GM06990 (cell line): ENCODE results near the gene MAP4K1.

Experiments
- DNase-seq: peaks from one replicate; pipeline ENCODE4 v3.0.0-alpha.2; 2011; ENCODE audit not compliant: insufficient read length; ENCODE audit errors: extremely low read depth
- H3K27me3 ChIP-seq: replicated peaks from 2 replicates; pipeline ENCODE4 v1.6.0; 2011; ENCODE audit warnings: low read length; ENCODE audit not compliant: control insufficient read depth, insufficient read depth
- H3K36me3 ChIP-seq: 2 replicates; pipeline ENCODE4 v1.5.1; 2011; ENCODE audit warnings: low read length; ENCODE audit not compliant: control insufficient read depth, insufficient read depth
- H3K4me3 ChIP-seq: replicated peaks from 2 replicates; pipeline ENCODE4 v1.5.1; 2011; ENCODE audit warnings: low read depth, mild to moderate bottlenecking, control low read depth, low read length
- CTCF ChIP-seq: IDR thresholded peaks from 2 replicates; pipeline ENCODE4 v1.5.1; 2011; ENCODE audit warnings: low read length, control low read depth, mild to moderate bottlenecking, inconsistent platforms; ENCODE audit not compliant: insufficient read depth, poor library complexity, severe bottlenecking

Gene MAP4K1

DNA sequence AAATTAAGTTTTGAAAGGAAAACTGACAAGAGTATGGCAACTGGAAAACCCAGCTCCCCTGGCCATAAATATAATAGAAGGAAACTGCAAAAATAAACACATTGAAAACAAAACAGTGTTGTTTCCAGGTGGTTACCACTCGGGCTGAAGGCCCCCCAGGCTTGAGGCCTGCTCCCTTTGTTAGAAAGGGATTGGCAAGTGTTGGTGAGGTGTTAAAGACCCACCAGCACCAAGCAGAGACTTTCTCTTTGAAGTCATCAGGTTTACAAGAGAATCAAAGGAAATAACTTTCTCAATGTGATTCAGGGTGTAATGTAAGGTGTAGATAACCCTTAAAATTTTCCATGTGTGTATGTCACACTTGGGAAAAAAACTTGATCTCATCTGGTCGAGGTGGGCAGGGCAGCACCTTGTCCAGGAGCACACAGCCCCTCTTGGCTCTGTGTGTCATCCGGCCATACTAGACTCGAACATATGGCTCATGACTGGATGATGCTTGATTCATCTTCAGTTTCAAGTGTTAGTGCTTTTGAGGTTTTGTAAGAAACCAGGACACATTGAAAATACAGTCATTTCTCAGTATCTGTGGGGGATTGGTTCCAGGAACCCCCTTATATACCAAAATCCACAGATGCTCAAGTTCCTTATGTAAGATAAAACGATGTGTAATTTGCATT is 37.5 kb upstream of the MAP4K1 start:
- H3K27me3 ChIP-seq, result no peaks in the 10 kb centered on the region
- H3K4me3 ChIP-seq, result no peak overlapping the region
- no peaks in the 10 kb centered on the region; the same call in 1 of the 2 replicates for H3K36me3 ChIP-seq
- TF ChIP-seq CTCF, result no peak
- peak; percentile 54 for DNase-seq

DNA sequence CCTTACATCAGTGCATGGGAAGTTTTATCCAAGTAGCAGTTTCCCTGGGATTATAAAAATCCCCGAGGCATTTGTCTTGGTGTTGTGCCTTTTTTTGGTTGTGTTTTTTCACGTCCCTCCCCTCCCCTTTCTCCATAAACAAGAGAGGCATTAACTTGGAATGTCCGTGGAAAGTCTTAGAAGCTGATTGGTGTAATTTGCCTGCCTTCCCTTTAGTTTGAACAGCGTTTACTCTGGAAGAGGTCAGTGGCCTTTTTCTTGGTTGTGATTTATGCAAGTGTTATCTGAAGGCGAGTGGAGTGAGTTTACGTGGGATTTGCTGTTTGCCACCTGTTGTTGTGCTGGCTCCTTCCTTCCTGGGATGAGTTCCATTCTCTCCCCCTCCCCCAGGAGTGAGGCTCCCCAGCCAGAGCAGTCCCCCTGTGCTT is 36.9 kb upstream of the MAP4K1 start:
- Histone ChIP-seq H3K4me3 (no peak overlapping the region), H3K27me3 (no peaks in the 10 kb centered on the region), H3K36me3 (no peaks in the 10 kb centered on the region; the same call in 1 of the 2 replicates)
- no peak for TF ChIP-seq CTCF
- no peak for DNase-seq

- no peak for TF ChIP-seq CTCF
- no peak overlapping the region for H3K4me3 ChIP-seq
- DNase-seq, result no peak
- no peaks in the 10 kb centered on the region; the same call in 1 of the 2 replicates for H3K36me3 ChIP-seq
- H3K27me3 ChIP-seq, result no peaks in the 10 kb centered on the region
These were observed 35.3 kb upstream of the MAP4K1 start for GRCh38 chr19:38653028-38653571.

DNA sequence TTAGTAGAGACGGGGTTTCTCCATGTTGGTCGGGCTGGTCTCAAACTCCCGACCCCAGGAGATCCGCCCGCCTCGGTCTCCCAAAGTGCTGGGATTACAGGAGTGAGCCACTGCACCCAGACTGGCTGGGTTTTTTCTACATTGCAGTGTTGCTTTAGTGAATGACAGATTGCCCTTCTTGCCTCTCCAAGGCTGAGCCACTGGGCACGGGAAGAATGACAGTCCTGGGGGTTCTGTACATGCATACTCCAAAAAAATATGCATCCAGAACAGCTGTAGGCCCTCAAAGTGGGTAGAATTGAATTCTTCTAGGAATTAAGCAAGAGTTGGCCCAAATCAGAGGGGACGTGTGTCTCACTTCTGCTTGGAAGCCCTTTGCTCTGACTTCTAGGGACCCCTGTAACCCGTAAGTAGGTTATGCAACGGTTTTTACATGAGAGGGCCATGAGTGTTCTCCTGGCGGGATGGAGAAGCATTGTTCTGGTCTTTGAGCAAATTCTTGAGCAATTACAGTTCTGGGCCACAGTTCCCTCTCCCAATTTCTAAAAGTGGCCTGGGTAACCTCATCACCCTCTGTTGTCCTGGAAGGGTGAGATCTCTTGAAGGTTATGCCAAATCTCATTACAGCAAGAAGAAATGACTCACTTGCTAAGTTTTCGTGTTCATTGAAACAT is 33.3 kb upstream of the MAP4K1 start:
- Histone ChIP-seq H3K27me3 (no peaks in the 10 kb centered on the region), H3K4me3 (no peak overlapping the region), H3K36me3 (no peaks in the 10 kb centered on the region)
- no peak for DNase-seq
- TF ChIP-seq CTCF, result no peak

DNA sequence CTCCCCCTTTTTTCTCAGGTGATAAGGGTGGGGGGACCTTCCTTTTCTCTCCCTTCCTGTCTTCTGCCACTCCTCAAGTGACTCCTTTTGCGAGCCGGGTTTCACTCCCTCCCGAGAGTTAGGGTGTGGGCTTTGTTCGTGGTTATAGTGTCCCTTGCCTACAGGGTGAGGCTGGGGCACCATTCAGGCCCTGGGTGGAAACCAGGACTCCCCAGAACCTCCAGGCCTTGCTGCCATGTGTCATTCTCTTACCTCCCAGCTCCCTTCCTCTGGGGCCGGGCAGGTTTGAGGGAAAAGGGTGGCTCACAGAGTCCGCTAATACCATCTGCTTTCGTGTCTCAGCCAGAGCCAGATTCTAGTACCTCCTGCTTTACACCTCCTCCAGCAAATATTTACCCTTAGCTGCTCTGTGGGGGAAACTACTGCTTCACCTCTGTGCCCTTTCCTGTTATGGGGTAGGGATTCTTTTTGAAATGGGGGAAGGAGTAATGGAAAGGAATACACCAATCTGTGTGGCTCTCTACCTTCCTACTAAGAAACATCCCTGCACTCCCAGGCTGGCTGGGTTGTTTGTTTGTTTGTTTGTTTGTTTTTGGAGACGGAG is 32.5 kb upstream of the MAP4K1 start:
- Histone ChIP-seq H3K36me3 (no peaks in the 10 kb centered on the region), H3K4me3 (no peak overlapping the region; the same call in none of the 2 replicates), H3K27me3 (no peaks in the 10 kb centered on the region)
- TF ChIP-seq CTCF, result no peak
- no peak for DNase-seq
